ENCODE data around the gene SLC11A2. TPM values are rescaled to one million over a fixed set of nuclear protein-coding genes. Genes with fewer than 3 reads are reported as not detected.

The SLC11A2 gene
- total and polyA plus RNA-seq, 9 of the 15 experiments (the other 6 are each of a cell fraction or from before 2014, with no cell fraction given), result 21.1 to 54.0 (median 32.9) TPM

- TF ChIP-seq ZBTB40 (IDR thresholded peaks at IDR 0.05), result no peak
- no peak for TF ChIP-seq ZBTB40 (CRISPR knock-in tag; IDR thresholded peaks at IDR 0.05)
- no peak for TF ChIP-seq PTBP1 (IDR thresholded peaks at IDR 0.05; ENCODE audit: low read depth, low read length)
- no peak for TF ChIP-seq POLR2G (IDR thresholded peaks at IDR 0.05; ENCODE audit: low read depth, low read length)
- no peak for TF ChIP-seq KDM4B (IDR thresholded peaks at IDR 0.05; ENCODE audit: borderline replicate concordance in 2 of 2, low read depth in 1 of 2)
- peak; percentile 71; the same call in 1 of the 2 replicates for TF ChIP-seq TCF3 (CRISPR knock-in tag; IDR thresholded peaks at IDR 0.05)
- TF ChIP-seq TAF7 (tag; IDR thresholded peaks at IDR 0.05), result no peak
- no peak for TF ChIP-seq ZNF609 (CRISPR knock-in tag; IDR thresholded peaks at IDR 0.05; ENCODE audit: borderline replicate concordance)
- no peak for TF ChIP-seq ZNF239 (CRISPR knock-in tag; IDR thresholded peaks at IDR 0.05)
- TF ChIP-seq EZH2 (IDR thresholded peaks at IDR 0.05; ENCODE audit: borderline replicate concordance, low read depth, low read length), result no peak
- peak; percentile 66 for TF ChIP-seq LEF1 (IDR thresholded peaks at IDR 0.05)
- TF ChIP-seq HNRNPL (IDR thresholded peaks at IDR 0.05; ENCODE audit: low read depth, low read length), result no peak
- TF ChIP-seq CTBP1 (IDR thresholded peaks at IDR 0.05; ENCODE audit: borderline replicate concordance), result peak; percentile 41; the same call in 1 of the 2 replicates
- TF ChIP-seq ZNF143 (CRISPR knock-in tag; IDR thresholded peaks at IDR 0.05), result no peak
- TF ChIP-seq ATF1 (CRISPR knock-in tag; IDR thresholded peaks at IDR 0.05), result no peak
- TF ChIP-seq ATF1 (tag; IDR thresholded peaks at IDR 0.05), result no peak
These were observed 89.2 kb downstream of the SLC11A2 start (continued) for GRCh38 chr12:50936821-50937530.
